Ascending aorta (tissue), 2 donors: ENCODE data around the gene AKNA. TPM values are rescaled to one million over a fixed set of nuclear protein-coding genes. Genes with fewer than 3 reads are reported as not detected.
A peak's percentile ranks its signal among the peaks of the same experiment; 100 is the strongest.

Source experiments
- DNase-seq, 2 donors: peaks; one replicate each; pipeline ENCODE4 v3.0.0-alpha.2; 2019; ENCODE audit warnings: low spot score in 2 of 2
- H3K27ac ChIP-seq, 2 donors: fragments of 200-600 bp; sonication (generic); one replicate each; pipeline ENCODE4 v1.5.1; 2016 to 2017; ENCODE audit warnings: mild to moderate bottlenecking in 1 of 2
- H3K27me3 ChIP-seq: fragments of 200-600 bp; sonication (generic); one replicate; pipeline ENCODE4 v1.5.1; 2017
- H3K36me3 ChIP-seq, 2 donors: fragments of 200-600 bp; sonication (generic); one replicate each; pipeline ENCODE4 v1.5.1; 2016
- H3K4me1 ChIP-seq, 2 donors: fragments of 200-600 bp; sonication (generic); one replicate each; pipeline ENCODE4 v1.5.1; 2016 to 2017; ENCODE audit warnings: mild to moderate bottlenecking in 1 of 2
- H3K4me3 ChIP-seq, 2 donors: fragments of 200-600 bp; sonication (generic); one replicate each; pipeline ENCODE4 v1.5.1; 2016 to 2017; ENCODE audit warnings: mild to moderate bottlenecking in 1 of 2
- H3K9me3 ChIP-seq, 2 donors: fragments of 200-600 bp; sonication (generic); one replicate each; pipeline ENCODE4 v1.5.1; 2016
- CTCF ChIP-seq, 3 experiments: fragments of 200-600 bp in 2 of 3; fragments of 450-650 bp in 1 of 3; sonication (generic) in 2 of 3; IDR thresholded peaks; one replicate each; pipeline ENCODE4 v1.5.1; 2016 to 2019; ENCODE audit warnings: antibody characterized with exemption in 3 of 3, mild to moderate bottlenecking in 1 of 3, moderate library complexity in 1 of 3
- intact Hi-C: fragments of 100-400 bp; cut with DNase I; formaldehyde crosslinking; loops from one replicate; pipeline ENCODE4 v1.15.1; 2023
- total RNA-seq: library from RNA; depleted of rRNA; stranded (reverse); fragments of >200 nt; gene quantifications from one replicate; pipeline ENCODE4 v1.1.0, GENCODE V29; 2016

Gene AKNA
- total RNA-seq, 1 donor from 2014 or later = 87.9 TPM

- TF ChIP-seq CTCF (IDR thresholded peaks at IDR 0.05) = no peak
- intact Hi-C loops = loop anchor here (10.0 kb wide), 2 partner anchors 142 to 212 kb away; no protein-coding TSS in a partner anchor
- DNase-seq = no peak
- H3K4me3 ChIP-seq = peak overlapping the region; percentile 76 to 77
- peak overlapping the region; percentile 86 to 96 for H3K27ac ChIP-seq
- H3K36me3 ChIP-seq = no peaks in the 10 kb centered on the region
- no peaks in the 10 kb centered on the region for H3K27me3 ChIP-seq
- H3K4me1 ChIP-seq = peaks cover 36 to 65% of the 10 kb centered on the region in 2 donors
- no peaks in the 10 kb centered on the region for H3K9me3 ChIP-seq
These were observed 1.4 kb downstream of the AKNA start for GRCh38 chr9:114386361-114386885.

GRCh38 chr9:114385397-114386181 lies 2.2 kb downstream of the AKNA start:
- peak; percentile 86 to 94 for DNase-seq
- Histone ChIP-seq H3K27me3 (no peaks in the 10 kb centered on the region), H3K4me3 (peak overlapping the region; percentile 76 to 77), H3K9me3 (no peaks in the 10 kb centered on the region), H3K36me3 (peaks cover 6 to 8% of the 10 kb centered on the region in 2 donors), H3K4me1 (peaks cover 36 to 69% of the 10 kb centered on the region in 2 donors), H3K27ac (peak overlapping the region; percentile 86 to 96)
- TF ChIP-seq CTCF (IDR thresholded peaks at IDR 0.05) = no peak
- intact Hi-C loops = loop anchor here (10.0 kb wide), 2 partner anchors 141 to 211 kb away; no protein-coding TSS in a partner anchor

GRCh38 chr9:114384836-114385396 lies 2.9 kb downstream of the AKNA start:
- no peaks in the 10 kb centered on the region for H3K27me3 ChIP-seq
- peak overlapping the region; percentile 86 to 96 for H3K27ac ChIP-seq
- DNase-seq = no peak
- H3K4me1 ChIP-seq = peaks cover 36 to 68% of the 10 kb centered on the region in 2 donors
- intact Hi-C loops = loop anchor here (10.0 kb wide), 2 partner anchors 140 to 210 kb away; no protein-coding TSS in a partner anchor
- no peak for TF ChIP-seq CTCF (IDR thresholded peaks at IDR 0.05)
- peaks cover 9 to 15% of the 10 kb centered on the region in 2 donors for H3K36me3 ChIP-seq
- peak overlapping the region; percentile 38 to 77 for H3K4me3 ChIP-seq
- no peaks in the 10 kb centered on the region for H3K9me3 ChIP-seq

- H3K4me1 ChIP-seq = peaks cover 36 to 68% of the 10 kb centered on the region in 2 donors
- peak overlapping the region; percentile 86 to 96 for H3K27ac ChIP-seq
- H3K27me3 ChIP-seq = no peaks in the 10 kb centered on the region
- no peaks in the 10 kb centered on the region for H3K9me3 ChIP-seq
- no peak for TF ChIP-seq CTCF (IDR thresholded peaks at IDR 0.05)
- peak overlapping the region in 1 of 2 donors; percentile 44 for H3K4me3 ChIP-seq
- peaks cover 15 to 21% of the 10 kb centered on the region in 2 donors for H3K36me3 ChIP-seq
- intact Hi-C loops = loop anchor here (10.0 kb wide), 2 partner anchors 140 to 210 kb away; no protein-coding TSS in a partner anchor
- DNase-seq = no peak
These were observed 3.4 kb downstream of the AKNA start for GRCh38 chr9:114384341-114384740.

- Histone ChIP-seq H3K4me1 (peaks cover 36 to 69% of the 10 kb centered on the region in 2 donors), H3K9me3 (no peaks in the 10 kb centered on the region), H3K36me3 (peaks cover 21 to 27% of the 10 kb centered on the region in 2 donors), H3K27ac (peak overlapping the region; percentile 86 to 96), H3K27me3 (no peaks in the 10 kb centered on the region), H3K4me3 (peak overlapping the region; percentile 32 to 44)
- intact Hi-C loops = loop anchor here (1.0 to 10.0 kb wide), 4 partner anchors 15 to 209 kb away; no protein-coding TSS in a partner anchor
- peak in 1 of 2 donors; percentile 86 for DNase-seq
- no peak for TF ChIP-seq CTCF (IDR thresholded peaks at IDR 0.05)
These were observed 4.1 kb downstream of the AKNA start for GRCh38 chr9:114383521-114384231.
